Measurements from ENCODE around the gene SHC1. TPM values are rescaled to one million over a fixed set of nuclear protein-coding genes. Genes with fewer than 3 reads are reported as not detected.

Gene SHC1
- total RNA-seq, 1 experiment from 2014 or later, result 885 TPM

DNA sequence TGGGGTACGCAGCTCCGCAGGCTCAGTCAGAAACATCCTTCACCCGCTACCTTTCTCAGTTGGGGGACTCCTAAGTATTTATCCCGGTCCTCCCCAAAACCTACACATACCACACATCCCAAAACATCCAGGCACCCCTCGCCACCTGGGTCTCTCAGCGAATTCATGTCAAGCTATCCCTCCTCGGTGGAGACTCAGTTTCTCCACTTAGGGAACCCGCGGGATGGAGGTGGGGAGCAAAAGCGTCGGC, 30.8 kb upstream of the SHC1 start:
- BruUV-seq (replicated peaks), result no TSS peak
- Mint-ChIP-seq H3K4me3 (ENCODE audit: unreplicated experiment) (peak overlapping the region; percentile 90), H3K4me1 (ENCODE audit: insufficient read depth, unreplicated experiment) (peaks cover 47% of the 10 kb centered on the region), H3K27me3 (ENCODE audit: insufficient read depth, unreplicated experiment) (no peaks in the 10 kb centered on the region), H3K36me3 (ENCODE audit: insufficient read depth, unreplicated experiment) (peaks cover 17% of the 10 kb centered on the region), H3K9me3 (ENCODE audit: unreplicated experiment) (no peaks in the 10 kb centered on the region), H3K27ac (ENCODE audit: low read depth, unreplicated experiment) (peak overlapping the region; percentile 97)
- POLR2A ChIA-PET, result interaction anchor here (0.7 to 41.1 kb wide), 19 partner anchors 9 to 587 kb away, joined by 3 to 1917 read pairs (median 5); partner anchors contain the start of genes ADAM15, ASH1L, CKS1B and EFNA3
- no peak for TF ChIP-seq CTCF (IDR thresholded peaks at IDR 0.05; ENCODE audit: unreplicated experiment)
- intact Hi-C loops (cut with micrococcal nuclease), result loop anchor here (1.0 to 5.0 kb wide), 2 partner anchors 39 to 444 kb away; partner anchors contain the start of gene UBE2Q1
- CTCF ChIA-PET, result interaction anchor here (0.6 to 9.4 kb wide), 11 partner anchors 12 to 1043 kb away, joined by 3 to 118 read pairs (median 3); partner anchors contain the start of genes CKS1B, CRTC2, FLAD1 and SHC1
- no peak for DNase-seq (ENCODE audit: unreplicated experiment)

DNA sequence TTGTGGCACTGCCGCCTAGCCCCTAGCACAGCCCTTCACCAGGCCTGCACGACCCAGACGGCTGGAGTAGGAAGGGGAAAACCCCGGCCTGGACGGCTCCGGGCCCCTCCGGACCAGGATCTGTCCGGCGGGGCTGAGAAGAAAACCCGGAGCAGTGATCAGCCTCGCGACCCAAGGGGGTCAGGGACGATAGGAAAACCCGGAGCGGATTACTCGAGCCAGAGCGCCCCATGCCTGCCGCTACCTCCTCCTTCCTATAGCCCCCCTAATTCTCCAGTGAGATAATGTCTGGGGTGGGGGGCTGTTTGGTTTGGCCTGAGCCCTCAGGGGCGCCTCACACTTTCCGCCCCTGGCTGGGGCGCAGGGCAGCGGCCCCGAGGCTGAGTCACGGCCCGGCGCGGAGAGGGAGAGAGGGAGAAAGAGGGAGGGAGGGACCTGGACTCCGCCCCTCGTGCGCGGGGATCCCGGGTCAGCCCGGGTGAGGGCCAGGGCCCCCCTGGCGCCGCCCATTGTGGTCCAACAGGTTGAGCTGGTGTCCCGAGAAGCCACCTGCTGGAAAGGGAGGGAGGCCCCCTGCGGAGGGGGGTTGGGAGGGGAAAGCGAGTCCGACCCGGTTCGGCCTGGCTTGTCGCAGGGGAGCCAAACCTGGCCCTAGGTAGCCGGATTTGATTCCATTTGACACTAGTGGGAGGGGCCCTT, 30.3 kb upstream of the SHC1 start:
- peak overlapping the region; percentile 97 for H3K27ac Mint-ChIP-seq (ENCODE audit: low read depth, unreplicated experiment)
- peak overlapping the region; percentile 90 for H3K4me3 Mint-ChIP-seq (ENCODE audit: unreplicated experiment)
- BruUV-seq (replicated peaks), result no TSS peak
- DNase-seq (ENCODE audit: unreplicated experiment), result peak; percentile 96
- intact Hi-C loops (cut with micrococcal nuclease), result loop anchor here (1.0 to 5.0 kb wide), 2 partner anchors 39 to 444 kb away; partner anchors contain the start of gene UBE2Q1
- peaks cover 16% of the 10 kb centered on the region for H3K36me3 Mint-ChIP-seq (ENCODE audit: insufficient read depth, unreplicated experiment)
- no peak for TF ChIP-seq CTCF (IDR thresholded peaks at IDR 0.05; ENCODE audit: unreplicated experiment)
- ChIA-PET CTCF (interaction anchor here (0.6 to 9.4 kb wide), 16 partner anchors 13 to 453 kb away, joined by 3 to 118 read pairs (median 5); partner anchors contain the start of genes ADAM15, CKS1B, FLAD1 and PYGO2), POLR2A (interaction anchor here (0.7 to 41.1 kb wide), 20 partner anchors 8 to 586 kb away, joined by 3 to 1917 read pairs (median 4); partner anchors contain the start of genes ADAM15, ASH1L, CKS1B and EFNA1)
- peaks cover 47% of the 10 kb centered on the region for H3K4me1 Mint-ChIP-seq (ENCODE audit: insufficient read depth, unreplicated experiment)
- no peaks in the 10 kb centered on the region for H3K9me3 Mint-ChIP-seq (ENCODE audit: unreplicated experiment)
- no peaks in the 10 kb centered on the region for H3K27me3 Mint-ChIP-seq (ENCODE audit: insufficient read depth, unreplicated experiment)

DNA sequence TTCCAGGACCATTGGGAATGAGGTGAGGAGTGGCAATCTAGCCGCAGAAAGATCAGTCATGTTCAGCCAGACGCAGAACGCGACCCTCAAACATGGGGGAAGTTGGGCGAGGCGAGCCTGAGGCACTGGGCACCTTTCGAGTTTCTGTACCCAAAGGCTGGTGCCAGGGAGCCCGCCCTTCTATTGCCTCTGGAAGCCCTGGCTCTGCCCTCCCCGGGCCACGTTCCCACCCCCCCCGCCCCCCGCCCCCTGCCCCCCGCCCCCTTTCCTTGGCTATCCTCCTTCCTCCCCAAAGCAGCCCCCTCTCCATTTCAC, 29.8 kb upstream of the SHC1 start:
- CTCF ChIA-PET, result interaction anchor here (0.7 to 9.4 kb wide), 18 partner anchors 10 to 85 kb away, joined by 3 to 118 read pairs (median 9); partner anchors contain the start of genes ADAM15, CKS1B, FLAD1 and PBXIP1
- Mint-ChIP-seq H3K9me3 (ENCODE audit: unreplicated experiment) (no peaks in the 10 kb centered on the region), H3K27ac (ENCODE audit: low read depth, unreplicated experiment) (peak overlapping the region; percentile 97), H3K4me1 (ENCODE audit: insufficient read depth, unreplicated experiment) (peaks cover 45% of the 10 kb centered on the region), H3K4me3 (ENCODE audit: unreplicated experiment) (peak overlapping the region; percentile 90), H3K36me3 (ENCODE audit: insufficient read depth, unreplicated experiment) (peaks cover 13% of the 10 kb centered on the region), H3K27me3 (ENCODE audit: insufficient read depth, unreplicated experiment) (no peaks in the 10 kb centered on the region)
- POLR2A ChIA-PET, result interaction anchor here (0.6 to 41.1 kb wide), 9 partner anchors 17 to 331 kb away, joined by 3 to 1917 read pairs (median 37); partner anchors contain the start of genes ADAM15, CKS1B, EFNA1 and FLAD1
- intact Hi-C loops (cut with micrococcal nuclease), result loop anchor here (5.0 kb wide), 1 partner anchor 443 kb away; the partner anchor contains the start of gene UBE2Q1
- no TSS peak for BruUV-seq (replicated peaks)
- DNase-seq (ENCODE audit: unreplicated experiment), result no peak
- TF ChIP-seq CTCF (IDR thresholded peaks at IDR 0.05; ENCODE audit: unreplicated experiment), result no peak
